PFSK-1 (cell line): ENCODE measurements around the gene FLAD1.

Experiments
- POLR2AphosphoS5 ChIP-seq: IDR thresholded peaks from 2 replicates; pipeline ENCODE4 v1.6.1; 2012; ENCODE audit warnings: low read depth, mild to moderate bottlenecking, control low read depth, low read length, moderate library complexity
- TAF1 ChIP-seq: IDR thresholded peaks from 2 replicates; pipeline ENCODE4 v1.6.1; 2012; ENCODE audit warnings: low read length, control low read depth, borderline replicate concordance; ENCODE audit not compliant: insufficient read depth

DNA sequence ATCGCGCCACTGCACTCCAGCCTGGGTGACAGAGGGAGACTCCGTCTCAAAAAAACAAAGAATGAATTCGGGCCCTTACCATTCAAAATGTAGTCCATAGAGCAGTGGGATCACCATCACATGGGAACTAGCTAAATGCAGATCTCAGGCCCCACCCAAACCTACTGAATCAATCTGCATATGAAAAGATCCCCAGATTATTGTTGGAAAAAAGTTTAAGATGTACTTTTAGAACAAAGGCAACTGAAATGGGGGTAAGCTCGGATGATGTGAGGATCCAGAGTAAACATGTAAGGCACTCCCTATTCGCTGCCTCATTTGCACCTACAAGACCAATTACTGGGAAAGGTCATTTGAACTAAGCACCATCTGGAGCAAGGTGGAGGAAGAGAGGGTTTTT is 803 bp upstream of the FLAD1 start:
- no peak for TF ChIP-seq TAF1
- TF ChIP-seq POLR2AphosphoS5 = no peak
